HL-60 (cell line): ENCODE measurements around the gene TBC1D22A.

ENCODE experiments used
- CTCF ChIP-seq: IDR thresholded peaks from one replicate; pipeline ENCODE4 v1.5.1; 2011; ENCODE audit warnings: low read length, control low read depth, inconsistent platforms; ENCODE audit not compliant: insufficient read depth
- POLR2AphosphoS5 ChIP-seq: IDR thresholded peaks from 2 replicates; pipeline ENCODE4 v1.6.1; 2012; ENCODE audit warnings: low read depth
- SPI1 ChIP-seq: IDR thresholded peaks from 2 replicates; pipeline ENCODE4 v1.6.1; 2012; ENCODE audit warnings: low read depth, mild to moderate bottlenecking, borderline replicate concordance

GRCh38 chr22:46869831-46870441, 107.5 kb downstream of the TBC1D22A start:
- no peak for TF ChIP-seq POLR2AphosphoS5
- TF ChIP-seq CTCF, result no peak
- TF ChIP-seq SPI1, result no peak
